K562 (cell line): Measurements from ENCODE around the gene QPCT. TPM values are rescaled to one million over a fixed set of nuclear protein-coding genes. Genes with fewer than 3 reads are reported as not detected.

ENCODE experiments used
- ATAC-seq: fragments of 200-7000 bp; cut with Tn5 transposase; 3 replicates; pipeline ENCODE4 v1.9.1; 2020; ENCODE audit warnings: moderate library complexity
- BruUV-seq: library from RNA; stranded (reverse); fragments of 400-500 nt; replicated peaks from 2 replicates; lab custom pipeline; 2021; lab: Mats Ljungman, UMichigan
- CTCF ChIA-PET: fragments of 300-600 bp; formaldehyde crosslinking; extraction: SDS; loops from one replicate; lab custom pipeline; 2021; ENCODE audit warnings: low intra/inter-chr PET ratio; lab: Yijun Ruan, JAX
- POLR2A ChIA-PET: fragments of 300-600, 350-650 bp; sonication (Branson Sonifier 250); formaldehyde crosslinking; extraction: SDS; loops from one replicate; lab custom pipeline; 2021; ENCODE audit warnings: antibody characterized with exemption, inconsistent platforms; lab: Yijun Ruan, JAX
- DNase-seq, 4 experiments: peaks; one replicate each; pipeline versions ENCODE4 v3.0.0 to v3.0.0-alpha.2; 2011 to 2018; ENCODE audit warnings: low spot score in 3 of 4, mixed read lengths in 3 of 4; ENCODE audit errors: extremely low read depth in 1 of 4
- FAIRE-seq: peaks from 2 replicates; lab custom pipeline; 2011; peaks lifted over from hg19 to GRCh38; lab: Jason Lieb, UNC
- H2AFZ ChIP-seq: 2 replicates; pipeline ENCODE4 v1.6.0; 2011; ENCODE audit warnings: low read depth, low read length, control low read depth, inconsistent platforms
- H3K27ac ChIP-seq: fragments of 200-600 bp; 3 replicates; pipeline ENCODE4 v1.8.0; 2011; ENCODE audit warnings: low read depth, mild to moderate bottlenecking, control low read depth, inconsistent platforms, low read length, moderate library complexity, mixed read lengths; ENCODE audit errors: extremely low read depth
- H3K27me3 ChIP-seq, 2 experiments: fragments of 300-600 bp in 1 of 2; 2 replicates in 1 of 2; 3 replicates in 1 of 2; pipeline versions ENCODE4 v1.6.0 to v1.8.0; 2011; ENCODE audit warnings: inconsistent platforms in 2 of 2, low read length in 2 of 2, mild to moderate bottlenecking in 1 of 2, mixed read lengths in 1 of 2, moderate library complexity in 1 of 2; ENCODE audit not compliant: control insufficient read depth in 2 of 2, insufficient read depth in 2 of 2
- H3K36me3 ChIP-seq: fragments of 300-600 bp; 3 replicates; pipeline ENCODE4 v1.8.0; 2011; ENCODE audit warnings: mild to moderate bottlenecking, low read length, inconsistent platforms; ENCODE audit not compliant: control insufficient read depth, insufficient read depth
- H3K4me1 ChIP-seq, 2 experiments: fragments of 200-600 bp in 1 of 2; replicated peaks in 1 of 2; 2 replicates in 1 of 2; 3 replicates in 1 of 2; pipeline versions ENCODE4 v1.5.1 to v1.8.0; 2011; ENCODE audit warnings: inconsistent platforms in 2 of 2, low read length in 2 of 2, mild to moderate bottlenecking in 1 of 2, mixed read lengths in 1 of 2, moderate library complexity in 1 of 2; ENCODE audit not compliant: control insufficient read depth in 2 of 2, insufficient read depth in 2 of 2
- H3K4me2 ChIP-seq: 2 replicates; pipeline ENCODE4 v1.6.1; 2011; ENCODE audit warnings: low read length, control low read depth, inconsistent platforms, mixed read lengths; ENCODE audit not compliant: insufficient read depth
- H3K4me3 ChIP-seq: fragments of 200-600 bp; sonication (generic), shearing (Covaris generic); 2 replicates; pipeline ENCODE4 v1.5.1; 2016; ENCODE audit warnings: control low read depth, inconsistent platforms
- H3K79me2 ChIP-seq: fragments of 200-600 bp; 3 replicates; pipeline ENCODE4 v1.8.0; 2011; ENCODE audit warnings: low read length, inconsistent platforms; ENCODE audit not compliant: control insufficient read depth, insufficient read depth
- H3K9ac ChIP-seq, 2 experiments: 2 replicates each; pipeline versions ENCODE4 v1.6.0 to v1.6.1; 2011; ENCODE audit warnings: low read depth in 2 of 2, low read length in 2 of 2, control low read depth in 1 of 2, inconsistent platforms in 1 of 2, mild to moderate bottlenecking in 1 of 2, mixed read lengths in 1 of 2; ENCODE audit not compliant: insufficient read depth in 1 of 2
- H3K9me1 ChIP-seq: one replicate; pipeline ENCODE4 v1.6.0; 2011; ENCODE audit warnings: inconsistent platforms, mild to moderate bottlenecking, low read length, moderate library complexity; ENCODE audit not compliant: control insufficient read depth, insufficient read depth
- H3K9me3 ChIP-seq: replicated peaks from 2 replicates; pipeline ENCODE4 v1.5.1; 2011; ENCODE audit warnings: low read depth, low read length, inconsistent platforms; ENCODE audit not compliant: control insufficient read depth, insufficient read depth
- H4K20me1 ChIP-seq: replicated peaks from 2 replicates; pipeline ENCODE4 v1.6.1; 2011; ENCODE audit warnings: low read length, inconsistent platforms, mixed read lengths; ENCODE audit not compliant: control insufficient read depth, insufficient read depth
- BCL6 ChIP-seq: fragments of 250-450 bp; sonication (Bioruptor Pico); IDR thresholded peaks from 2 replicates; pipeline ENCODE4 v1.4.0; 2020
- C11orf30 ChIP-seq: fragments of 450-650 bp; IDR thresholded peaks from 2 replicates; pipeline ENCODE4 v1.6.1; 2016; ENCODE audit warnings: low read depth, mild to moderate bottlenecking
- CCNT2 ChIP-seq: IDR thresholded peaks from 2 replicates; pipeline ENCODE4 v1.6.1; 2011; ENCODE audit warnings: borderline replicate concordance, low read depth, mild to moderate bottlenecking, moderate library complexity, mixed read lengths, low read length; ENCODE audit not compliant: insufficient read length; ENCODE audit errors: extremely low read depth
- CXXC5 ChIP-seq: fragments of 250-450 bp; sonication (Bioruptor Pico); IDR thresholded peaks from 2 replicates; pipeline ENCODE4 v1.8.0; 2022; ENCODE audit warnings: inconsistent platforms, mild to moderate bottlenecking, moderate library complexity
- E2F4 ChIP-seq: sonication (generic); formaldehyde crosslinking; IDR thresholded peaks from 2 replicates; pipeline ENCODE4 v1.8.0; 2022; ENCODE audit warnings: mild to moderate bottlenecking, low read depth, missing genetic modification reagents
- HDAC1 ChIP-seq, 2 experiments: fragments of 450-650 bp; IDR thresholded peaks; 2 replicates each; pipeline ENCODE4 v1.6.1; 2016 to 2017; ENCODE audit warnings: inconsistent platforms in 1 of 2, mild to moderate bottlenecking in 1 of 2, moderate library complexity in 1 of 2
- HDAC6 ChIP-seq: IDR thresholded peaks from 2 replicates; pipeline ENCODE4 v1.6.1; 2012; ENCODE audit warnings: low read depth, mild to moderate bottlenecking, control low read depth, inconsistent platforms, low read length, moderate library complexity
- ILF3 ChIP-seq: fragments of 450-650 bp; IDR thresholded peaks from 2 replicates; pipeline ENCODE4 v1.6.1; 2018; ENCODE audit warnings: antibody characterized with exemption, mild to moderate bottlenecking, moderate library complexity, borderline replicate concordance
- JUND ChIP-seq, 2 experiments: IDR thresholded peaks; 2 replicates in 1 of 2; 3 replicates in 1 of 2; pipeline ENCODE4 v1.6.1; 2011; ENCODE audit warnings: borderline replicate concordance in 2 of 2, low read depth in 2 of 2, low read length in 2 of 2, improper control_type of control experiment in 1 of 2, missing biosample characterization in 1 of 2, missing genetic modification characterization in 1 of 2, missing genetic modification reagents in 1 of 2
- LCOR ChIP-seq: sonication (generic); formaldehyde crosslinking; IDR thresholded peaks from 2 replicates; pipeline ENCODE4 v1.8.0; 2022; ENCODE audit warnings: mild to moderate bottlenecking, missing genetic modification reagents
- PHF21A ChIP-seq: fragments of 450-650 bp; IDR thresholded peaks from 2 replicates; pipeline ENCODE4 v1.6.1; 2017; ENCODE audit warnings: low read depth, borderline replicate concordance
- POLR2G ChIP-seq: fragments of 200-400 bp; formaldehyde crosslinking; IDR thresholded peaks from 2 replicates; pipeline ENCODE4 v1.6.1; 2017; ENCODE audit warnings: low read depth, mild to moderate bottlenecking, antibody characterized with exemption, low read length, moderate library complexity
- RFX1 ChIP-seq: fragments of 450-650 bp; IDR thresholded peaks from 2 replicates; pipeline ENCODE4 v1.6.1; 2016; ENCODE audit warnings: mild to moderate bottlenecking, moderate library complexity
- SIX5 ChIP-seq, 2 experiments: IDR thresholded peaks; 2 replicates each; pipeline ENCODE4 v1.6.1; 2011; ENCODE audit warnings: low read length in 2 of 2, borderline replicate concordance in 1 of 2, low read depth in 1 of 2, mild to moderate bottlenecking in 1 of 2, moderate library complexity in 1 of 2; ENCODE audit not compliant: insufficient read depth in 1 of 2
- SP2 ChIP-seq: IDR thresholded peaks from 2 replicates; pipeline ENCODE4 v1.6.1; 2011; ENCODE audit warnings: mild to moderate bottlenecking, low read depth, low read length, moderate library complexity; ENCODE audit not compliant: poor library complexity, severe bottlenecking; ENCODE audit errors: extremely low read depth
- TCF7L2 ChIP-seq: fragments of 150-350 bp; IDR thresholded peaks from 2 replicates; pipeline ENCODE4 v1.6.1; 2016; ENCODE audit warnings: low read depth, mild to moderate bottlenecking, low read length, moderate library complexity
- TCFL5 ChIP-seq: fragments of 250-450 bp; sonication (Bioruptor Pico); conservative IDR thresholded peaks from 2 replicates; pipeline ENCODE4 v1.6.1; 2021; ENCODE audit warnings: mild to moderate bottlenecking, moderate library complexity, matching md5 sums
- ZNF551 ChIP-seq: fragments of 250-450 bp; sonication (Bioruptor Pico); IDR thresholded peaks from 2 replicates; pipeline ENCODE4 v1.5.0; 2021; ENCODE audit warnings: mild to moderate bottlenecking, moderate library complexity
- ZSCAN32 ChIP-seq: fragments of 450-650 bp; formaldehyde crosslinking; IDR thresholded peaks from 2 replicates; pipeline ENCODE4 v1.4.0; 2020; ENCODE audit warnings: mild to moderate bottlenecking, moderate library complexity
- WGBS: fragments of 100-300 bp; shearing (Covaris generic); methylation state at CpG from one replicate; pipeline ENCODE4 v1.1.6; 2016; ENCODE audit warnings: low coverage, mixed read lengths; ENCODE audit not compliant: insufficient coverage; ENCODE audit errors: missing lambda C conversion rate; 5-methylcytosine and 5-hydroxymethylcytosine counted together
- in situ Hi-C: fragments of 300-500 bp; cut with MboI; formaldehyde crosslinking; loops from 4 replicates; pipeline ENCODE4 v1.15.0; 2018; ENCODE audit warnings: inconsistent platforms, mixed read lengths
- intact Hi-C: fragments of 100-400 bp; cut with micrococcal nuclease; formaldehyde crosslinking; loops from 2 replicates; pipeline ENCODE4 v1.14.2; 2022
- polyA plus RNA-seq, 8 experiments: library from polyadenylated mRNA; depleted of rRNA in 4 of 8; stranded (reverse) in 5 of 8; unstranded in 3 of 8; fragments of >200 nt; fragmentation: Nextera tagmentation in 2 of 8; fragmentation: Illumina TruSeq in 1 of 8; extraction: Ambion mirVana in 2 of 8; extraction: Trizol in 1 of 8; gene quantifications; 2 replicates each; pipeline versions ENCODE4 v1.2.1 to v1.2.3, GENCODE V29; 2011 to 2014; ENCODE audit warnings: inconsistent platforms in 1 of 8, missing spikeins in 1 of 8
- total RNA-seq, 7 experiments: library from RNA; depleted of rRNA in 6 of 7; stranded (reverse); fragments of >200 nt in 6 of 7; fragmentation: Illumina TruSeq in 2 of 7; extraction: Trizol in 2 of 7; gene quantifications; 2 replicates each; pipeline versions ENCODE4 v1.2.1 to v1.2.3, GENCODE V29; 2011 to 2021; ENCODE audit warnings: low replicate concordance in 1 of 7
- TF ChIP-seq, protein P1 (sequence below): sonication (generic); formaldehyde crosslinking; IDR thresholded peaks from 2 replicates; pipeline ENCODE4 v1.9.0; 2022; ENCODE audit warnings: mild to moderate bottlenecking, missing genetic modification reagents

QPCT gene
- total and polyA plus RNA-seq, 9 of the 15 experiments (the other 6 are each of a cell fraction or from before 2014, with no cell fraction given) = 0.07 TPM; not detected in 8

GRCh38 chr2:37376421-37377186 lies 32.2 kb downstream of the QPCT start:
- no peak overlapping the region for H3K4me2 ChIP-seq
- TF ChIP-seq C11orf30 (no peak), ILF3 (no peak), CCNT2 (no peak), E2F4 (CRISPR knock-in tag) (no peak), RFX1 (no peak), HDAC6 (no peak), HDAC1 (IDR thresholded peaks at IDR 0.05) (no peak), LCOR (no peak), BCL6 (CRISPR knock-in tag) (no peak), TCF7L2 (no peak), ZSCAN32 (CRISPR knock-in tag) (no peak), POLR2G (no peak), ZNF551 (CRISPR knock-in tag) (no peak), SP2 (no peak), TCFL5 (CRISPR knock-in tag) (no peak), CXXC5 (CRISPR knock-in tag) (no peak), PHF21A (no peak), JUND (IDR thresholded peaks at IDR 0.05; ENCODE audit: borderline replicate concordance, low read depth, low read length) (no peak), JUND (tag; IDR thresholded peaks at IDR 0.05; ENCODE audit: borderline replicate concordance, low read depth, low read length) (no peak), SIX5 (IDR thresholded peaks at IDR 0.05; ENCODE audit: borderline replicate concordance in 1 of 2, insufficient read depth in 1 of 2, low read depth in 1 of 2, low read length in 2 of 2) (no peak)
- TF ChIP-seq, protein P1, sequence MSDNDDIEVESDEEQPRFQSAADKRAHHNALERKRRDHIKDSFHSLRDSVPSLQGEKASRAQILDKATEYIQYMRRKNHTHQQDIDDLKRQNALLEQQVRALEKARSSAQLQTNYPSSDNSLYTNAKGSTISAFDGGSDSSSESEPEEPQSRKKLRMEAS (CRISPR knock-in tag) = no peak
- TF ChIP-seq, all 486 proteins: peak for 0

More at GRCh38 chr2:37376421-37377186, 32.2 kb downstream of the QPCT start:
- no peaks in the 10 kb centered on the region for H3K79me2 ChIP-seq
- WGBS = 10% methylated on average over 9 of the region's 9 CpGs
- H3K4me1 ChIP-seq = no peaks in the 10 kb centered on the region
- no TSS peak for BruUV-seq
- FAIRE-seq = no peak
- H3K27me3 ChIP-seq = peaks cover 9 to 24% of the 10 kb centered on the region in 2 experiments; a peak in 3 of 5 replicates
- H3K36me3 ChIP-seq = no peaks in the 10 kb centered on the region
- no peak overlapping the region for H3K9ac ChIP-seq
- ATAC-seq = no peak
- H3K9me1 ChIP-seq = no peaks in the 10 kb centered on the region
- intact Hi-C loops = no loop called here
- CTCF ChIA-PET = no interaction called here
- DNase-seq = no peak
- POLR2A ChIA-PET = interaction anchor here (1.5 kb wide), 1 partner anchor 9 kb away, joined by 3 read pairs; no protein-coding TSS in a partner anchor
- no peak overlapping the region for H3K27ac ChIP-seq
- no peak overlapping the region for H3K4me3 ChIP-seq
- H3K9me3 ChIP-seq = no peaks in the 10 kb centered on the region
- in situ Hi-C loops = no loop called here
- H2AFZ ChIP-seq = no peak overlapping the region
- no peaks in the 10 kb centered on the region for H4K20me1 ChIP-seq
